ENCODE data around the gene TAF1C. TPM values are rescaled to one million over a fixed set of nuclear protein-coding genes. Genes with fewer than 3 reads are reported as not detected.
A peak's percentile ranks its signal among the peaks of the same experiment; 100 is the strongest.

TAF1C gene
- total RNA-seq, 1 experiment from 2014 or later = 89.7 TPM

- peaks cover 12% of the 10 kb centered on the region for H3K4me1 Mint-ChIP-seq
- H3K4me3 Mint-ChIP-seq = no peak overlapping the region
- POLR2A ChIA-PET = no interaction called here
- no peak overlapping the region for H3K27ac Mint-ChIP-seq
- no peaks in the 10 kb centered on the region for H3K27me3 Mint-ChIP-seq (ENCODE audit: low read depth)
- no peak for TF ChIP-seq TEAD4 (CRISPR knock-in tag; IDR thresholded peaks at IDR 0.05)
- TF ChIP-seq AR (CRISPR knock-in tag; IDR thresholded peaks at IDR 0.05) = no peak
- TF ChIP-seq NFATC4 (CRISPR knock-in tag; IDR thresholded peaks at IDR 0.05) = no peak
- peak; percentile 35; the same call in 1 of the 2 replicates for TF ChIP-seq ZNF121 (CRISPR knock-in tag; IDR thresholded peaks at IDR 0.05)
- TF ChIP-seq HMGXB4 (CRISPR knock-in tag; IDR thresholded peaks at IDR 0.05) = no peak
- no peak for TF ChIP-seq KAT7 (CRISPR knock-in tag; IDR thresholded peaks at IDR 0.05; ENCODE audit: borderline replicate concordance)
- TF ChIP-seq ZNF532 (CRISPR knock-in tag; IDR thresholded peaks at IDR 0.05; ENCODE audit: borderline replicate concordance) = no peak
- ATAC-seq = no peak
- CTCF ChIA-PET = interaction anchor here (0.6 to 2.1 kb wide), 6 partner anchors 19 to 143 kb away, joined by 3 to 16 read pairs (median 6); partner anchors contain the start of gene TAF1C
- no peaks in the 10 kb centered on the region for H3K9me3 Mint-ChIP-seq
- no peak for DNase-seq (ENCODE audit: low spot score)
- no peaks in the 10 kb centered on the region for H3K36me3 Mint-ChIP-seq
Observed at GRCh38 chr16:84227548-84227947, 40.7 kb upstream of the TAF1C start.

DNA sequence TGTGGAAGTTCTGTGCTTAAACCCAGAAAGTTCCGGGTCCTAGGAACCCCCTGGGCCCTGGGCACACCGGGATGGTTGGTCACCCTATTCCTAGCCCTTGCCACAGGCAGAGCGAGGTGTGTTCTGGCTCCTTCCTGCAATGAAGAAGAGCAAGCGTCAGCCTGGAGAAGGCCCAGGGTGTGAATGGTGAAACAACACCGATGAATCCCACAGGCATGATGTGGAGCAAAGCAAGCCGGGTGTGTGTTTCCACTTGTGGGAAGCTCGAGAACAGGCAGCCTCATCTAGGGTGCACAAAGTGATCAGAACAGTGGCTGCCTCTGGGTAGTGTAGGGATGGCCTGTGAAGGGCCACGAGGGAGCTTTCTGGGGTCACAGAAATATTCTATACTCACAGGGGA, 39.2 kb upstream of the TAF1C start:
- H3K4me3 Mint-ChIP-seq = no peak overlapping the region
- H3K27ac Mint-ChIP-seq = no peak overlapping the region
- CTCF ChIA-PET = interaction anchor here (0.9 kb wide), 1 partner anchor 39 kb away, joined by 4 read pairs; the partner anchor contains the start of gene TAF1C
- H3K27me3 Mint-ChIP-seq (ENCODE audit: low read depth) = no peaks in the 10 kb centered on the region
- DNase-seq (ENCODE audit: low spot score) = no peak
- no peak for ATAC-seq
- no peaks in the 10 kb centered on the region for H3K36me3 Mint-ChIP-seq
- H3K4me1 Mint-ChIP-seq = peaks cover 12% of the 10 kb centered on the region
- POLR2A ChIA-PET = no interaction called here
- TF ChIP-seq, protein P1, sequence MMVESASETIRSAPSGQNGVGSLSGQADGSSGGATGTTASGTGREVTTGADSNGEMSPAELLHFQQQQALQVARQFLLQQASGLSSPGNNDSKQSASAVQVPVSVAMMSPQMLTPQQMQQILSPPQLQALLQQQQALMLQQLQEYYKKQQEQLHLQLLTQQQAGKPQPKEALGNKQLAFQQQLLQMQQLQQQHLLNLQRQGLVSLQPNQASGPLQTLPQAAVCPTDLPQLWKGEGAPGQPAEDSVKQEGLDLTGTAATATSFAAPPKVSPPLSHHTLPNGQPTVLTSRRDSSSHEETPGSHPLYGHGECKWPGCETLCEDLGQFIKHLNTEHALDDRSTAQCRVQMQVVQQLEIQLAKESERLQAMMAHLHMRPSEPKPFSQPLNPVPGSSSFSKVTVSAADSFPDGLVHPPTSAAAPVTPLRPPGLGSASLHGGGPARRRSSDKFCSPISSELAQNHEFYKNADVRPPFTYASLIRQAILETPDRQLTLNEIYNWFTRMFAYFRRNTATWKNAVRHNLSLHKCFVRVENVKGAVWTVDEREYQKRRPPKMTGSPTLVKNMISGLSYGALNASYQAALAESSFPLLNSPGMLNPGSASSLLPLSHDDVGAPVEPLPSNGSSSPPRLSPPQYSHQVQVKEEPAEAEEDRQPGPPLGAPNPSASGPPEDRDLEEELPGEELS (CRISPR knock-in tag; IDR thresholded peaks at IDR 0.05) = no peak
- TF ChIP-seq ATF2 (CRISPR knock-in tag; IDR thresholded peaks at IDR 0.05; ENCODE audit: borderline replicate concordance, low read depth) (no peak), FOXJ3 (CRISPR knock-in tag; IDR thresholded peaks at IDR 0.05; ENCODE audit: borderline replicate concordance) (no peak), ETV6 (CRISPR knock-in tag; IDR thresholded peaks at IDR 0.05) (no peak), ZNF219 (CRISPR knock-in tag; IDR thresholded peaks at IDR 0.05; ENCODE audit: borderline replicate concordance) (no peak), ZSCAN18 (CRISPR knock-in tag; IDR thresholded peaks at IDR 0.05) (no peak), ZNF423 (CRISPR knock-in tag; IDR thresholded peaks at IDR 0.05) (no peak)
- TF ChIP-seq, protein P2, sequence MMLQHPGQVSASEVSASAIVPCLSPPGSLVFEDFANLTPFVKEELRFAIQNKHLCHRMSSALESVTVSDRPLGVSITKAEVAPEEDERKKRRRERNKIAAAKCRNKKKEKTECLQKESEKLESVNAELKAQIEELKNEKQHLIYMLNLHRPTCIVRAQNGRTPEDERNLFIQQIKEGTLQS (CRISPR knock-in tag; conservative IDR thresholded peaks at IDR 0.05) = no peak
- no peaks in the 10 kb centered on the region for H3K9me3 Mint-ChIP-seq
